Mesothelial cell of epicardium (in vitro differentiated cells): ENCODE data around the gene GTF3A. TPM values are rescaled to one million over a fixed set of nuclear protein-coding genes. Genes with fewer than 3 reads are reported as not detected.

Source experiments
- DNase-seq, 2 experiments: peaks; one replicate each; pipeline ENCODE4 v3.0.0; 2021; ENCODE audit warnings: low spot score in 2 of 2; ENCODE audit not compliant: unreplicated experiment in 2 of 2
- H3K27ac Mint-ChIP-seq: 2 replicates; pipeline ENCODE4 v1.8.0; 2021; ENCODE audit warnings: mixed read lengths
- H3K27me3 Mint-ChIP-seq: 2 replicates; pipeline ENCODE4 v1.8.0; 2021; ENCODE audit warnings: low read depth, mixed read lengths
- H3K36me3 Mint-ChIP-seq: 2 replicates; pipeline ENCODE4 v1.8.0; 2021; ENCODE audit warnings: mixed read lengths
- H3K4me1 Mint-ChIP-seq: 2 replicates; pipeline ENCODE4 v1.8.0; 2021; ENCODE audit warnings: mixed read lengths
- H3K4me3 Mint-ChIP-seq: 2 replicates; pipeline ENCODE4 v1.8.0; 2021; ENCODE audit warnings: mild to moderate bottlenecking, moderate library complexity, mixed read lengths
- H3K9me3 Mint-ChIP-seq: 2 replicates; pipeline ENCODE4 v1.8.0; 2021; ENCODE audit warnings: mixed read lengths
- CTCF ChIP-seq: fragments of 200-600 bp; sonication (generic); IDR thresholded peaks from one replicate; pipeline ENCODE4 v1.5.0; 2021; ENCODE audit warnings: antibody characterized with exemption; ENCODE audit not compliant: unreplicated experiment
- total RNA-seq: library from RNA; stranded (reverse); gene quantifications from 3 replicates; pipeline ENCODE4 v1.2.1, GENCODE V29; 2021

The GTF3A gene
- total RNA-seq, 1 donor from 2014 or later, result 48.6 TPM

- H3K27me3 Mint-ChIP-seq, result peaks cover 38% of the 10 kb centered on the region
- DNase-seq, result no peak
- H3K27ac Mint-ChIP-seq, result no peak overlapping the region
- H3K36me3 Mint-ChIP-seq, result no peaks in the 10 kb centered on the region
- TF ChIP-seq CTCF, result no peak
- H3K4me3 Mint-ChIP-seq, result no peak overlapping the region
- no peaks in the 10 kb centered on the region for H3K9me3 Mint-ChIP-seq
- peaks cover 3% of the 10 kb centered on the region for H3K4me1 Mint-ChIP-seq
Measured at GRCh38 chr13:27474751-27475268, 50.4 kb downstream of the GTF3A start.

- DNase-seq, result no peak
Measured at GRCh38 chr13:27476943-27477703, 52.7 kb downstream of the GTF3A start.

GRCh38 chr13:27481766-27482165 is 57.3 kb downstream of the GTF3A start:
- H3K27me3 Mint-ChIP-seq, result peaks cover 65% of the 10 kb centered on the region
- peaks cover 10% of the 10 kb centered on the region for H3K9me3 Mint-ChIP-seq
- H3K4me3 Mint-ChIP-seq, result no peak overlapping the region
- no peaks in the 10 kb centered on the region for H3K36me3 Mint-ChIP-seq
- peaks cover 3% of the 10 kb centered on the region for H3K4me1 Mint-ChIP-seq
- DNase-seq, result peak in 1 of 2 experiments; percentile 44
- peak; percentile 42 for TF ChIP-seq CTCF
- H3K27ac Mint-ChIP-seq, result no peak overlapping the region

More at GRCh38 chr13:27476943-27477703, 52.7 kb downstream of the GTF3A start:
- Mint-ChIP-seq H3K4me3 (no peak overlapping the region), H3K36me3 (no peaks in the 10 kb centered on the region), H3K4me1 (peaks cover 3% of the 10 kb centered on the region), H3K9me3 (peaks cover 3% of the 10 kb centered on the region), H3K27ac (no peak overlapping the region), H3K27me3 (peaks cover 44% of the 10 kb centered on the region)
- TF ChIP-seq CTCF, result no peak

- peaks cover 54% of the 10 kb centered on the region for H3K27me3 Mint-ChIP-seq
- H3K4me1 Mint-ChIP-seq, result no peaks in the 10 kb centered on the region
- no peak for TF ChIP-seq CTCF
Measured at GRCh38 chr13:27482983-27483382, 58.6 kb downstream of the GTF3A start.

GRCh38 chr13:27483421-27483820 is 59.0 kb downstream of the GTF3A start:
- no peak overlapping the region for H3K4me3 Mint-ChIP-seq

More at GRCh38 chr13:27482983-27483382, 58.6 kb downstream of the GTF3A start:
- no peak overlapping the region for H3K4me3 Mint-ChIP-seq
- H3K9me3 Mint-ChIP-seq, result peaks cover 10% of the 10 kb centered on the region
- H3K36me3 Mint-ChIP-seq, result no peaks in the 10 kb centered on the region
- H3K27ac Mint-ChIP-seq, result no peak overlapping the region
- DNase-seq, result no peak

More at GRCh38 chr13:27483421-27483820, 59.0 kb downstream of the GTF3A start:
- TF ChIP-seq CTCF, result no peak
- no peak overlapping the region for H3K27ac Mint-ChIP-seq
- no peaks in the 10 kb centered on the region for H3K4me1 Mint-ChIP-seq
- H3K36me3 Mint-ChIP-seq, result no peaks in the 10 kb centered on the region
- no peak for DNase-seq
- peaks cover 10% of the 10 kb centered on the region for H3K9me3 Mint-ChIP-seq
- peaks cover 50% of the 10 kb centered on the region for H3K27me3 Mint-ChIP-seq

Other genes starting within 250 kb of the GTF3A start
- gene RPL21, start 173.1 kb upstream of the GTF3A start, total RNA-seq, result 851 to 889 TPM (median 875 TPM) in 3 replicates
- gene RASL11A, start 153.8 kb upstream of the GTF3A start, total RNA-seq, result 8.8 to 10.5 TPM (median 9.1 TPM) in 3 replicates
- gene MTIF3, start 25.9 kb downstream of the GTF3A start, total RNA-seq, result 39.1 to 41.1 TPM (median 40.4 TPM) in 3 replicates
- 12.8 to 14.4 TPM (median 13.6 TPM) in 3 replicates for gene LNX2, start 195.9 kb downstream of the GTF3A start, total RNA-seq
- gene POLR1D, start 197.3 kb downstream of the GTF3A start, total RNA-seq, result 119 to 120 TPM (median 120 TPM) in 3 replicates